Psoas muscle (tissue), 8 donors: ENCODE data around the gene RMDN3. TPM values are rescaled to one million over a fixed set of nuclear protein-coding genes. Genes with fewer than 3 reads are reported as not detected.

ENCODE experiments used
- ATAC-seq, 4 donors: fragments of 200-7000 bp; cut with Tn5 transposase; one replicate each; pipeline ENCODE4 v1.9.1; 2020; ENCODE audit warnings: moderate library complexity in 3 of 4, mild to moderate bottlenecking in 2 of 4
- DNase-seq, 2 donors: peaks; one replicate each; pipeline ENCODE4 v3.0.0-alpha.2; 2020
- H3K27ac ChIP-seq: fragments of 200-600 bp; one replicate; pipeline ENCODE4 v1.8.0; 2022
- H3K27me3 ChIP-seq, 3 donors: fragments of 200-600 bp in 1 of 3; one replicate each; pipeline versions ENCODE4 v1.6.1 to v1.8.0; 2013 to 2022; ENCODE audit warnings: low read length in 2 of 3, mild to moderate bottlenecking in 2 of 3, moderate library complexity in 1 of 3; ENCODE audit not compliant: insufficient read depth in 3 of 3
- H3K36me3 ChIP-seq, 2 donors: fragments of 200-600 bp in 1 of 2; one replicate each; pipeline versions ENCODE4 v1.6.1 to v1.8.0; 2013 to 2022; ENCODE audit warnings: low read depth in 1 of 2, mild to moderate bottlenecking in 1 of 2, moderate library complexity in 1 of 2; ENCODE audit not compliant: insufficient read depth in 1 of 2
- H3K4me1 ChIP-seq: fragments of 200-600 bp; one replicate; pipeline ENCODE4 v1.8.0; 2022
- H3K4me3 ChIP-seq: fragments of 200-600 bp; one replicate; pipeline ENCODE4 v1.8.0; 2022; ENCODE audit warnings: mild to moderate bottlenecking
- H3K9me3 ChIP-seq: fragments of 200-600 bp; one replicate; pipeline ENCODE4 v1.8.0; 2022
- CTCF ChIP-seq: fragments of 200-600 bp; IDR thresholded peaks from one replicate; pipeline ENCODE4 v1.8.0; 2022; ENCODE audit warnings: antibody characterized with exemption
- whole genome bisulfite sequencing, 3 donors: extraction: QIAGEN DNeasy Blood & Tissue Kit; methylation state at CpG; one replicate each; pipeline versions ENCODE4 v1.1.6 to v1.1.7; 2013; 5-methylcytosine and 5-hydroxymethylcytosine counted together
- intact Hi-C, 2 donors: fragments of 100-400 bp; cut with DNase I; formaldehyde crosslinking; loops; one replicate each; pipeline versions ENCODE4 v1.11.0 to v1.14.2; 2022
- polyA plus RNA-seq, 3 donors: library from polyadenylated mRNA; stranded (reverse); fragments of 200-250 nt; gene quantifications; one replicate each; pipeline ENCODE4 v1.2.3, GENCODE V29; 2013
- total RNA-seq, 4 donors: library from RNA; stranded (reverse); fragmentation: NEBNext Ultra II Directional in 2 of 4; extraction: Animal tissue kit (Norgen Biotek cat#: 25700) in 2 of 4; gene quantifications; one replicate each; pipeline versions ENCODE4 v1.2.1 to v1.2.4, GENCODE V29; 2021 to 2023
- donor health status: healthy with polysubstance abuse.
- donor health status: DM: no; HTN: no; CAD: no; lungs with moderate emphysema.
- donor health status: Bipolar disorder and iron deficiency.
- donor health status: healthy.
- donor health status: DM: yes; HTN: yes; CAD: no.
- donor health status: DM: no; HTN: no; CAD: no.
- donor health status: DM: no; HTN: no; CAD: no.
- donor health status: DM: yes; HTN: yes; CAD: no.

RMDN3 gene
- total and polyA plus RNA-seq, 7 donors, result 11.1 to 30.9 (median 19.1) TPM

- peaks cover 6% of the 10 kb centered on the region for H3K4me1 ChIP-seq
- H3K36me3 ChIP-seq, result peaks cover 4 to 54% of the 10 kb centered on the region in 2 donors
- no peak for TF ChIP-seq CTCF
- no peaks in the 10 kb centered on the region for H3K27me3 ChIP-seq
- peak in 1 of 2 donors; percentile 43 for DNase-seq
- H3K27ac ChIP-seq, result peak within 1 kb of the TSS; percentile 36
- no peaks in the 10 kb centered on the region for H3K9me3 ChIP-seq
- no peak for ATAC-seq
- 69 to 75% (median 73%) methylated on average over 25 to 28 of the region's 28 CpGs for WGBS, 3 donors
- H3K4me3 ChIP-seq, result no peak within 1 kb of the TSS
- intact Hi-C loops, result no loop called here
These were observed 14.5 kb upstream of the RMDN3 start, which contains the start of gene C15orf62 for GRCh38 chr15:40769274-40770146. C15orf62 (plus strand) TSS chr15:40769980; CDS start chr15:40770496, 516 bp downstream.

GRCh38 chr15:40768521-40769273 lies 13.6 kb upstream of the RMDN3 start:
- peak overlapping the region; percentile 36 for H3K27ac ChIP-seq
- ATAC-seq (no peak), DNase-seq (no peak)
- 75 to 86% (median 82%) methylated on average over 19 to 21 of the region's 21 CpGs for whole genome bisulfite sequencing, 3 donors
- no peaks in the 10 kb centered on the region for H3K27me3 ChIP-seq
- intact Hi-C loops, result no loop called here
- TF ChIP-seq CTCF, result no peak
- H3K36me3 ChIP-seq, result peaks cover 2 to 46% of the 10 kb centered on the region in 2 donors
- H3K4me1 ChIP-seq, result peaks cover 13% of the 10 kb centered on the region
- H3K4me3 ChIP-seq, result no peak overlapping the region
- no peaks in the 10 kb centered on the region for H3K9me3 ChIP-seq

GRCh38 chr15:40767838-40768500 lies 12.9 kb upstream of the RMDN3 start:
- Histone ChIP-seq H3K4me3 (no peak overlapping the region), H3K27me3 (no peaks in the 10 kb centered on the region), H3K4me1 (peaks cover 16% of the 10 kb centered on the region), H3K27ac (no peak overlapping the region), H3K9me3 (no peaks in the 10 kb centered on the region), H3K36me3 (peaks cover 0 to 38% of the 10 kb centered on the region in 2 donors)
- intact Hi-C loops, result no loop called here
- ATAC-seq, result no peak
- no peak for DNase-seq
- WGBS, 3 donors, result 83 to 90% (median 88%) methylated on average over 26 to 29 of the region's 29 CpGs
- no peak for TF ChIP-seq CTCF

- Histone ChIP-seq H3K36me3 (peaks cover 0 to 30% of the 10 kb centered on the region in 2 donors), H3K27ac (no peak overlapping the region), H3K27me3 (no peaks in the 10 kb centered on the region), H3K9me3 (no peaks in the 10 kb centered on the region), H3K4me3 (no peak overlapping the region), H3K4me1 (peaks cover 16% of the 10 kb centered on the region)
- WGBS, 3 donors, result 91% methylated on average over 32 of the region's 32 CpGs
- no peak for DNase-seq
- no peak for ATAC-seq
- TF ChIP-seq CTCF, result no peak
- intact Hi-C loops, result no loop called here
These were observed 12.1 kb upstream of the RMDN3 start for GRCh38 chr15:40766906-40767837.
